GM19467 (cell line): ENCODE results near the gene TATDN2.

Experiments used
- ATAC-seq: cut with Tn5 transposase; IDR thresholded peaks from one replicate; pipeline ENCODE4 v1.9.1; 2021; ENCODE audit warnings: mild to moderate bottlenecking, moderate library complexity; ENCODE audit not compliant: unreplicated experiment

The TATDN2 gene

DNA sequence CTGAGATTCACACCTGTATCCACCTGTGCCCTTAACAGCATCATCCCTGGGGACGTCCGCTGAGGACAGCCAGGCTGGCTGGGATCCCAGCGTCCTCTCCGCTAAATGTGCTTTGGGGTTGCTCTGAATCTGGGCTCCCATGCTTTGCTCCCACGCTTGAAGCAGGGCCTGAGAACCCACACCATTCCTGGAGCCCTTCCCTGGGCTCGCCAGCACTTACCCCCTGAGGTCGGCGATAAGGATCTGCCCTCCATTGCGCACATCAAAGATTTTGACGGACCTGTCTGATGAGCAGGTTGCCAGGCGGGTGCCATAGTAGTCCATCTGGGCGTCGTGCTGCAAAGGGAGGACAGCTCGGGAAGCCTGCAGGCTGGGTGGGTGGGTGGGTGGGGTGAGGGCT is 66.8 kb downstream of the TATDN2 start:
- no peak for ATAC-seq

GRCh38 chr3:10315771-10316344 is 67.6 kb downstream of the TATDN2 start:
- ATAC-seq = no peak

GRCh38 chr3:10317311-10317960 is 69.2 kb downstream of the TATDN2 start:
- no peak for ATAC-seq

DNA sequence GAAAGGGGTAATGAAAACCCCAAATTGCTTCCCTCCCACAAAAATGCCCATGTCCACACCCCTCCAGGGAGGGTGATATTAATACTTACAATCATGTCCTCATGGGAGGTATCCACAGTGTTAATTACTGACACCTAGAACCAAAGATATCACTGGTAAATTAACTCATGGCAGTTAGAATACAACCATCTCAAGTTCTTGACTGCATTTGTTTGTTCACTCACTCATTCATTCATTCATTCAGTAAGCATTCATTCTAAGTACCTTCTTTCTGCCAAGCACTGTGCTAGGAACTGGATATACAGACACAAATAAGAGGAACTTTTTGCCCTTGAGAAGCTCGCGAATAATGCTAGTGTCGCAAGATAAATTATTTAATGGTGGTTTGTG is 69.7 kb downstream of the TATDN2 start:
- no peak for ATAC-seq

DNA sequence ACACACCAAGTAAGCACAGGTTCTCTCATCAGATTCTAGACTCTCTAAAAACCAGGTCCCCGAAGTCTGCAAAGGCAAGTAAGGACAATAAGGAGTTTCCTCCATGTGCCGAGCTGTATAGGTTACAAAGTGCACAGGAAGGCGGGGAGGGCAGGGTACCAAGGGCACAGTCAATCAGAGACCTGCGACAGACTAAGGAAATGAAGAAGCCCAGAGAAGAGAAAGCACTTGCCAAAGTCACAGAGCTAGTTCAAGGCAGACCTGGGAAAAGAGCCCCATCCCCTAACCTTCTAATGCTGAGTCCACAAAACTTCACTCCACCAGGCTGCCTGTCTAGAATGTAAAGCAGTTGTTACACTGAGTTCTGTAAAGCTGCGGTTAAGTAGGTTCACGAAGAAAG is 71.0 kb downstream of the TATDN2 start:
- ATAC-seq = no peak

DNA sequence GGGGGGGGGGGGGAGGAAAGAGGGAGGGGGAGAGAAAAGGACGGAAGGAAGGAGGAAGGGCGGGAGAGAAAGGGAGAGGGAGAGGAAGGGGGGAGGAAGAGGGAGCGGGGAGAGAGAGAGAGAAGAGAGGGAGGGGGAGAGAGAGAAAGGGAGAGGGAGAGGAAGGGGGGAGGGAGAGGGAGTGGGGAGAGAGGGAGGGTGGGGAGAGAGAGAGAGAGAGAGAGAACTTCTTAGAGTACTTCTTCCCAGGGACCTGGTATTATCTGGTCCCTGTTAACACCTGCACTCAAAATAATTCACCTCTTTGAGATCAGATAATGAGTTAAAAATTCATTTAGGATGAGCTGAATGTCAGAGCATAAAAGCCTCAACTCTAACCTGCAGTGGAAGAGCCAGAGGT is 71.5 kb downstream of the TATDN2 start:
- ATAC-seq = no peak

- no peak for ATAC-seq
These were observed 72.0 kb downstream of the TATDN2 start for GRCh38 chr3:10320320-10320677.

GRCh38 chr3:10321630-10322351 is 73.5 kb downstream of the TATDN2 start:
- no peak for ATAC-seq

DNA sequence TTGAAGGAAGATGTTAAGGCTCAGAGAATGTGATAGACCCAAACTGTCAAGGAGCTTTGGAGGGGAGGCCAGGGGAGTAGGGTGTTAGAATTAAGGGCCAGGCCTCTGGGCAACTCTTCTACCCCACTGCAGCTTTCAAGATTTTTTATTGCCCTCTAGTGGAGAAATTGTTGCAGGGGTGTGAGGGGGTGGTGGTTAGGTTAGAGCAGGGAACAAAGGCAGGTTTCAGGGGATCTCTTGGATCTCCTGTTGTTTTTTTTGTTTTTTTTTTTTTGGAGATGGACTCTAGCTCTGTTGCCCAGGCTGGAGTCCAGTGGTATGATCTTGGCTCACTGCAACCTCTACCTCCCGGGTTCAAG is 74.1 kb downstream of the TATDN2 start:
- no peak for ATAC-seq

GRCh38 chr3:10327592-10327991 is 79.3 kb downstream of the TATDN2 start:
- no peak for ATAC-seq

- ATAC-seq = no peak
These were observed 80.3 kb downstream of the TATDN2 start for GRCh38 chr3:10328460-10329071.

DNA sequence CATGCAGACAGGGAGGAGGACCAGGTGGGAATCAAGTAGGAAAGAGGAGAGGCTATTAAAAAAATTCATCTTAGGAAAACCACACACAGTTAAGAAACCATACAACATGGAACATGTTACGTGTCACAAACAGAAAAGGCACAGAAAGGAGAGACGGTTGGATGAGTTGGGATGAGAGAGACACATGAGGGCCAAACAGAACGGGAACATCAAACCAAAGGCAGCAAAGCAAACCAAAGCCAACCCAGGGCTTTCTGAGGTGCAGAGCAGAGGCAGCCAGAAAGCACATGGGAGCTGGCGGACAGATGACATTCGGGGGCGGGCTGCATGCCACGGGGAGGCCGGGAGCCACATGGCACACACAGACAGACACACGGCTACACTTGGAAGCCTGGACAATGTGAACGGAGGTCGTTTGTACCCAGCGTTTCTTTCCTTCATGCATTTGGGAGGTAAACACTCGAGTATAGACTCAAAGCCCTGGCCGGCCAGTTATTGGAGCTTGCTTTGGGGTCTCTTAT is 81.3 kb downstream of the TATDN2 start:
- no peak for ATAC-seq

- ATAC-seq = no peak
These were observed 82.1 kb downstream of the TATDN2 start for GRCh38 chr3:10330319-10330718.
